ENCODE measurements around the gene NLRC4. TPM values are rescaled to one million over a fixed set of nuclear protein-coding genes. Genes with fewer than 3 reads are reported as not detected.

The NLRC4 gene
- total RNA-seq, 2 experiments from 2014 or later, result 0.07 TPM; not detected in 1

Other genes with a start within 250 kb of the NLRC4 start
- gene DPY30, start 225.1 kb downstream of the NLRC4 start, total RNA-seq, result 10 to 100 TPM; 69.9 to 77.8 TPM
- gene SPAST, start 201.3 kb downstream of the NLRC4 start, total RNA-seq, result 10 to 100 TPM; 17.3 to 20.4 TPM
- 10 to 100 TPM; 16.8 to 27.2 TPM for gene SLC30A6, start 99.0 kb downstream of the NLRC4 start, total RNA-seq
- gene YIPF4, start 13.0 kb upstream of the NLRC4 start, total RNA-seq, result 10 to 100 TPM; 30.9 to 40.5 TPM
- 100 to 1,000 TPM in 1 of 2 experiments, 10 to 100 TPM in 1; 99.5 to 122 TPM for gene BIRC6, start 92.1 kb upstream of the NLRC4 start, total RNA-seq